ENCODE data around the gene OXSM.

Gene OXSM

DNA sequence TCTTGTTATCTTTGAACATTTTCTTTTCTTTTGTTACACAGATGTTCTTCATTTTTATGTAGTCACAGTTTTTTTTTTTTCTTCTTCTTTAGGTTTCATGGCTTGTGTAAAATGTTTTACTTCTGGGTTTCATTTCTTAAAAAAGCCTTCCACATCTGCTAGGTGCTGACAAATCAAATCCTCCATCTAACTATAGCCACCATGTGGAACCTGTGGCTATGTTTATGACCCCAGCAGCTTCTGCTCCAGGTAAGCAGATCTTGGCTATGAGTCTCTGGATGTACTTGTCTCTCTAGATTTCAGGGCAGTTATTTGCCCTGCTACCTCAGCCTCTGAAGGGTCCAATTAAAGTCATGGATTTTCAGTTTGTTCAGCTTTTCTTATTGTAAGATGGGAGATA, 44.5 kb downstream of the OXSM start:
- no peak for DNase-seq (ENCODE audit: low read depth in 1 of 2, low spot score in 1 of 2)
- Histone ChIP-seq H3K4me3 (replicated peaks; ENCODE audit: insufficient read depth, low read length) (no peak overlapping the region), H3K27ac (replicated peaks) (no peak overlapping the region), H3K27me3 (ENCODE audit: insufficient read depth, poor library complexity, severe bottlenecking) (no peaks in the 10 kb centered on the region)
- TF ChIP-seq CTCF (IDR thresholded peaks at IDR 0.05; ENCODE audit: insufficient read depth, low read length) (no peak), SPI1 (IDR thresholded peaks at IDR 0.05; ENCODE audit: borderline replicate concordance, low read depth) (no peak), POLR2AphosphoS5 (IDR thresholded peaks at IDR 0.05; ENCODE audit: low read depth) (no peak), REST (IDR thresholded peaks at IDR 0.05; ENCODE audit: insufficient replicate concordance, low read depth) (no peak), GABPA (IDR thresholded peaks at IDR 0.05; ENCODE audit: low read depth) (no peak)

DNA sequence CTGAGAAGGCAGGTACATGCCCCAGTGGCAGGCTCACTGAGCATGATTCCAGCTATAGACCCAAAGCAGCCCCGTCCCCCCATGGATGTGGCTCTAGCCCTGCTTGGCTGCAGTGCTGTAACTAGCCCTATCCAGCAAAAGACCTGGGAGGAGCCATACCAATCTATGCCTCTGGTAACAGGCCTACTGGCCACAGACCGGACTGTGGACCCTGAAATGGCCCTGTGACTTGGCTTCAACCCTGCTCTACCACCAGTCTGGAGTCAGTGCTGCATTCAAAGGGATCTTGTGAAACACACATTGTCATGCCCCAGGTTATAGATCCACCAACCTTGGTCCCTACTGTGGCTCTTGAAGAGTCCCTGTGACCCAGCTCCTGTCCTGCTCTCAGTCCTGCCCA, 46.7 kb downstream of the OXSM start:
- Histone ChIP-seq H3K27me3 (ENCODE audit: insufficient read depth, poor library complexity, severe bottlenecking) (no peaks in the 10 kb centered on the region), H3K4me3 (replicated peaks; ENCODE audit: insufficient read depth, low read length) (no peak overlapping the region), H3K27ac (replicated peaks) (no peak overlapping the region)
- no peak for TF ChIP-seq POLR2AphosphoS5 (IDR thresholded peaks at IDR 0.05; ENCODE audit: low read depth)
- TF ChIP-seq SPI1 (IDR thresholded peaks at IDR 0.05; ENCODE audit: borderline replicate concordance, low read depth): no peak
- TF ChIP-seq REST (IDR thresholded peaks at IDR 0.05; ENCODE audit: insufficient replicate concordance, low read depth): no peak
- no peak for TF ChIP-seq CTCF (IDR thresholded peaks at IDR 0.05; ENCODE audit: insufficient read depth, low read length)
- TF ChIP-seq GABPA (IDR thresholded peaks at IDR 0.05; ENCODE audit: low read depth): no peak
- no peak for DNase-seq (ENCODE audit: low read depth in 1 of 2, low spot score in 1 of 2)

- H3K4me3 ChIP-seq (replicated peaks; ENCODE audit: insufficient read depth, low read length): no peak overlapping the region
- TF ChIP-seq SPI1 (IDR thresholded peaks at IDR 0.05; ENCODE audit: borderline replicate concordance, low read depth) (no peak), REST (IDR thresholded peaks at IDR 0.05; ENCODE audit: insufficient replicate concordance, low read depth) (no peak), POLR2AphosphoS5 (IDR thresholded peaks at IDR 0.05; ENCODE audit: low read depth) (no peak), CTCF (IDR thresholded peaks at IDR 0.05; ENCODE audit: insufficient read depth, low read length) (no peak), GABPA (IDR thresholded peaks at IDR 0.05; ENCODE audit: low read depth) (no peak)
- no peaks in the 10 kb centered on the region for H3K27me3 ChIP-seq (ENCODE audit: insufficient read depth, poor library complexity, severe bottlenecking)
- no peak for DNase-seq (ENCODE audit: low read depth in 1 of 2, low spot score in 1 of 2)
- H3K27ac ChIP-seq (replicated peaks): no peak overlapping the region
Observed at GRCh38 chr3:25837038-25837437, 47.1 kb downstream of the OXSM start.
